Measurements from ENCODE around the gene CEACAM3.
A peak's percentile ranks its signal among the peaks of the same experiment; 100 is the strongest.

CEACAM3 gene

GRCh38 chr19:41821003-41821735 is 24.8 kb downstream of the CEACAM3 start:
- no peak overlapping the region for H3K4me3 ChIP-seq (ENCODE audit: low read length)
- TF ChIP-seq EZH2phosphoT487 (IDR thresholded peaks at IDR 0.05; ENCODE audit: low read depth) (no peak), CTCF (IDR thresholded peaks at IDR 0.05; ENCODE audit: low read depth, low read length) (peak; percentile 90)
- peak overlapping the region; percentile 31; the same call in 1 of the 2 replicates for H2AFZ ChIP-seq (ENCODE audit: low read depth, low read length)
- H3K4me1 ChIP-seq (ENCODE audit: low read length) = no peaks in the 10 kb centered on the region
- no peak overlapping the region for H3K27ac ChIP-seq (ENCODE audit: low read length)
- no peak overlapping the region for H3K9ac ChIP-seq (ENCODE audit: low read length)
- H3K4me2 ChIP-seq (ENCODE audit: low read length) = no peak overlapping the region
- no peaks in the 10 kb centered on the region for H3K79me2 ChIP-seq (ENCODE audit: low read length)
- no peaks in the 10 kb centered on the region for H3K36me3 ChIP-seq (replicated peaks; ENCODE audit: low read depth, low read length)
- no peaks in the 10 kb centered on the region for H3K9me3 ChIP-seq (ENCODE audit: insufficient read depth, low read length)
- H3K27me3 ChIP-seq (ENCODE audit: low read depth, low read length) = peaks cover 22% of the 10 kb centered on the region
- H4K20me1 ChIP-seq (ENCODE audit: insufficient read depth, low read length) = no peaks in the 10 kb centered on the region

DNA sequence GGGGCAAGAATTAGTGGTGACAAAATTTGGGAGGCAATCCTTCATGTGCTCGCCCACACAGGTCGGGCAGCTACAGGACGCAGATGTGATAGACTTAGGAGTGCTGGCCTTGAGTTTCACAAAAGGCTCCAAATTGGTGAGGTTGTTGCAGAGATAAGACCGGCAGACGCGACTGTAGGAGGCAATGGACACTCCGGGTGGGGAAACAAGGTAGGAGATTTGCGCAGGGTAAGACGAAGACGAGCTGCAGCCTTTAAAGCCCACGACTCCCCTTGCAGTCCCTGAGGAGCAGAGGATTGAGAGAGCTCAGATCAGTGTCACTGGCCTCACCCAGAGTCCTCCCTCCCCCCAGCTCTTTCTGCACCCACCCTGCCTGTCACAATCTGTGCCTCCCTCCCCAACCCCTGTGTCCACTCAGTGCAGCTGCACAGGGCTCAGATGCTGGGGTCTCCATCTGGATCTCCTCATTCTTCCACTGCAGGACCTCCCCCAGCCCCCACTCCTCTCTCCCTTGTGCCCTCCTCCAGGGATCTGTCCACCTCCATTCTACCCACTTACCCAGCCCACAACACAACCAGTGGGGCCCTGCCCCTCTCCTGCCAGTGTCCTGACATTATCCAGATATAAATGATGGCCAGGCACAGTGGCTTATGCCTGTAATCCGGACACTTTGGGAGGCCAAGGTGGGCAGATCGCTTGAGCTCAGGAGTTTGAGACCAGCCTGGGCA is 41.8 kb downstream of the CEACAM3 start:
- no peak for TF ChIP-seq EZH2phosphoT487 (IDR thresholded peaks at IDR 0.05; ENCODE audit: low read depth)
- no peak for TF ChIP-seq CTCF (IDR thresholded peaks at IDR 0.05; ENCODE audit: low read depth, low read length)
- H3K9ac ChIP-seq (ENCODE audit: low read length) = no peak overlapping the region
- H4K20me1 ChIP-seq (ENCODE audit: insufficient read depth, low read length) = no peaks in the 10 kb centered on the region
- no peaks in the 10 kb centered on the region for H3K36me3 ChIP-seq (replicated peaks; ENCODE audit: low read depth, low read length)
- H3K27me3 ChIP-seq (ENCODE audit: low read depth, low read length) = peaks cover 50% of the 10 kb centered on the region
- H3K27ac ChIP-seq (ENCODE audit: low read length) = no peak overlapping the region
- H2AFZ ChIP-seq (ENCODE audit: low read depth, low read length) = no peak overlapping the region
- no peak overlapping the region for H3K4me2 ChIP-seq (ENCODE audit: low read length)
- no peaks in the 10 kb centered on the region for H3K4me1 ChIP-seq (ENCODE audit: low read length)
- H3K9me3 ChIP-seq (ENCODE audit: insufficient read depth, low read length) = no peaks in the 10 kb centered on the region
- no peaks in the 10 kb centered on the region for H3K79me2 ChIP-seq (ENCODE audit: low read length)
- no peak overlapping the region for H3K4me3 ChIP-seq (ENCODE audit: low read length)

DNA sequence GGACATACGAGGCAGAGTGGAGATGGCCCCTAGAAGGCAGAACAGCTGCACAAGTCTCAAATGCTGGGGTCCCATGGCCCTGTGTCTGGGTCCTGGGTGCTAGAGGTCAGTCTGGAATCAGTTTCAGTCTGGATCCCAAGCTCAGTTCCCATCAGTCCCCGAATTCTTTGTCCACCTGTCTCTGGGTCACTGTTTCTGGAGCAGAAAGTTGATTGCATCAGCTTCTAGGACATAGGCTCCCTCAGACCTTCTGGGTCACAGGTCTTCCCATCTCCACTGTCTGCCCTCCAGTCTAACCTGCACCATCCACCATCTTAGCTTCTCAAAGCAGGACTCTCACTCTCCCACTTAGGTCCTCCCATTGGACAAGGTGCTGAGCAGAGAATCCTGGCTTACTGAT is 42.8 kb downstream of the CEACAM3 start:
- H3K36me3 ChIP-seq (replicated peaks; ENCODE audit: low read depth, low read length) = no peaks in the 10 kb centered on the region
- H3K9me3 ChIP-seq (ENCODE audit: insufficient read depth, low read length) = no peaks in the 10 kb centered on the region
- H3K4me1 ChIP-seq (ENCODE audit: low read length) = no peaks in the 10 kb centered on the region
- no peak for TF ChIP-seq EZH2phosphoT487 (IDR thresholded peaks at IDR 0.05; ENCODE audit: low read depth)
- H3K27ac ChIP-seq (ENCODE audit: low read length) = no peak overlapping the region
- peaks cover 49% of the 10 kb centered on the region for H3K27me3 ChIP-seq (ENCODE audit: low read depth, low read length)
- H3K4me3 ChIP-seq (ENCODE audit: low read length) = no peak overlapping the region
- no peaks in the 10 kb centered on the region for H3K79me2 ChIP-seq (ENCODE audit: low read length)
- H2AFZ ChIP-seq (ENCODE audit: low read depth, low read length) = no peak overlapping the region
- no peak overlapping the region for H3K4me2 ChIP-seq (ENCODE audit: low read length)
- no peak overlapping the region for H3K9ac ChIP-seq (ENCODE audit: low read length)
- no peaks in the 10 kb centered on the region for H4K20me1 ChIP-seq (ENCODE audit: insufficient read depth, low read length)

DNA sequence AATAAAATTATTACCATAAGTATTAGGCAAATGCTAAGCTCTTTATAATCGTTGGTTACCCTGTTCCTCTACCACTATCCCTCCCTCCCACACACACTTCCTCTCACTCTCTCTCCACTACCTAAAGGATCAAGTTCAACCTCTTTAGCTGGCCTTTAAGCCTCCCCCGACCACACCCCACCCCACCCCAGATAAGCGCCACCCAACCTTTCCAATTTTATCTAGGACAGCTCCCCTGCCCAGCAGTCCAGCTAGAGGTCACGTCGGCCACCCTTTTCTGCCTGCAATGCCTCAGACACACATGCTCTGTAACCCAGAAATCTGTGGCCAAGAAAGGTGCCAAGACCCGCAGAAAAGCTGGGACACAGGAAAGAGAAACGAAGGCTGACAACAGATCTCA is 47.0 kb downstream of the CEACAM3 start:
- Histone ChIP-seq H3K9me3 (ENCODE audit: insufficient read depth, low read length) (no peaks in the 10 kb centered on the region), H2AFZ (ENCODE audit: low read depth, low read length) (no peak overlapping the region), H3K4me1 (ENCODE audit: low read length) (no peaks in the 10 kb centered on the region), H3K9ac (ENCODE audit: low read length) (no peak overlapping the region), H3K4me2 (ENCODE audit: low read length) (no peak overlapping the region), H4K20me1 (ENCODE audit: insufficient read depth, low read length) (no peaks in the 10 kb centered on the region), H3K36me3 (replicated peaks; ENCODE audit: low read depth, low read length) (no peaks in the 10 kb centered on the region), H3K27me3 (ENCODE audit: low read depth, low read length) (peaks cover 16% of the 10 kb centered on the region), H3K79me2 (ENCODE audit: low read length) (no peaks in the 10 kb centered on the region), H3K27ac (ENCODE audit: low read length) (no peak overlapping the region), H3K4me3 (ENCODE audit: low read length) (no peak overlapping the region)
- no peak for TF ChIP-seq EZH2phosphoT487 (IDR thresholded peaks at IDR 0.05; ENCODE audit: low read depth)
- TF ChIP-seq CTCF (IDR thresholded peaks at IDR 0.05; ENCODE audit: low read depth, low read length) = no peak

Data from OCI-LY3 (cell line).